Measurements from ENCODE around the gene FEN1. TPM values are rescaled to one million over a fixed set of nuclear protein-coding genes. Genes with fewer than 3 reads are reported as not detected.

FEN1 gene
- total RNA-seq, 1 experiment from 2014 or later = 89.5 TPM

DNA sequence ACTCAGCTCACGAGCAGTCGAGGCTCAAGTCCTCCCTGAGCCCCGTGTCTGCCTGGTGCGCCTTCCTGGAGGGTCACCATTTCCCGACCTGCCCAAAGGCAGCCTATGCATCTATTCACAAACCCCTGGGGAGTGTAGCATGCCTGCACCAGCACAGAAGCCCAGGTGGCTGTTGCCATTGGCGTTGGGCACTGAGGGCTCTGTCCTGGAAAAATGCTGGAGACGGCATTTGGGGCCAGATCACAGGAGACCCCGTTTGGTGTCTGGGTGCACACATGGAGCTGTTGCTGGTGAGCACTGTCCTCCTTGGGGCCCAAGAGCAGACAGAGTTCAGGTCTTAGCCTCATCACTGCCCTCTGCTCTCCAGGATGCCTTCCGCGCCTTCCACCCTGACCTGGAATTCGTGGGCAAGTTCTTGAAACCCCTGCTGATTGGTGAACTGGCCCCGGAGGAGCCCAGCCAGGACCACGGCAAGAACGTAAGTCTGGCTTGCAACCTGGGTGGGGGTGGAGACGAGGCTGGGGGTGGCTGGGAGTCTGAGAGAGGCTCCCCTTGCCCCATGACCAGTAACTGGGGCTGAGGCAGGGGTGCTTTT, 44.8 kb downstream of the FEN1 start:
- RAD21 ChIA-PET (ENCODE audit: low non-redundant PET in 1 of 2, low total read pairs in 2 of 2, uncharacterized antibody in 2 of 2, unreplicated experiment in 2 of 2) = no interaction called here
- no peaks in the 10 kb centered on the region for H3K9me2 ChIP-seq (ENCODE audit: insufficient read depth)
- POLR2A ChIA-PET = interaction anchor here (1.2 kb wide), 1 partner anchor 22 kb away, joined by 4 read pairs; no protein-coding TSS in a partner anchor
- no peak overlapping the region for H2AFZ ChIP-seq (ENCODE audit: low read depth, low read length, poor library complexity, severe bottlenecking)
- peaks cover 0 to 5% of the 10 kb centered on the region in 2 experiments; a peak in 1 of 4 replicates for H3K4me1 ChIP-seq (ENCODE audit: control insufficient read depth in 1 of 2, insufficient read depth in 2 of 2, low read length in 2 of 2)
- no peaks in the 10 kb centered on the region for H4K20me1 ChIP-seq (ENCODE audit: insufficient read depth)
- intact Hi-C loops (cut with micrococcal nuclease) = no loop called here
- no peak for ATAC-seq
- H3K4me3 ChIP-seq (replicated peaks in 1 of 2; ENCODE audit: low read depth in 1 of 2, low read length in 2 of 2) = no peak overlapping the region
- H3K27me3 ChIP-seq (ENCODE audit: insufficient read depth, low read length) = no peaks in the 10 kb centered on the region
- no peaks in the 10 kb centered on the region for H3K9me3 ChIP-seq (ENCODE audit: control insufficient read depth in 1 of 2, insufficient read depth in 1 of 2, low read depth in 1 of 2, low read length in 2 of 2)
- TF ChIP-seq ELF1 (IDR thresholded peaks at IDR 0.05; ENCODE audit: borderline replicate concordance, low read depth) = no peak
- CTCF ChIA-PET = no interaction called here
- H3K36me3 ChIP-seq (ENCODE audit: control insufficient read depth in 1 of 2, insufficient read depth in 2 of 2, low read length in 2 of 2) = no peaks in the 10 kb centered on the region
- no TSS peak for BruUV-seq (replicated peaks)
- H3K4me2 ChIP-seq (ENCODE audit: low read length) = no peak overlapping the region
- no peaks in the 10 kb centered on the region for H3K79me2 ChIP-seq (ENCODE audit: insufficient read depth, low read length)
- DNase-seq (ENCODE audit: low read depth, low spot score) = no peak
- no peak overlapping the region for H3K9ac ChIP-seq (ENCODE audit: low read length)
- H3K27ac ChIP-seq (ENCODE audit: low read depth, low read length) = no peak overlapping the region

- no peaks in the 10 kb centered on the region for H3K27me3 ChIP-seq (ENCODE audit: insufficient read depth, low read length)
- no peaks in the 10 kb centered on the region for H4K20me1 ChIP-seq (ENCODE audit: insufficient read depth)
- no peak overlapping the region for H3K9ac ChIP-seq (ENCODE audit: low read length)
- H3K4me3 ChIP-seq (replicated peaks in 1 of 2; ENCODE audit: low read depth in 1 of 2, low read length in 2 of 2) = no peak overlapping the region
- H3K27ac ChIP-seq (ENCODE audit: low read depth, low read length) = no peak overlapping the region
- intact Hi-C loops (cut with micrococcal nuclease) = no loop called here
- ATAC-seq = no peak
- no peak for DNase-seq (ENCODE audit: low read depth, low spot score)
- no peak overlapping the region for H3K4me2 ChIP-seq (ENCODE audit: low read length)
- TF ChIP-seq CBX3 (IDR thresholded peaks at IDR 0.05; ENCODE audit: low read depth) = no peak
- TF ChIP-seq EGR1 (IDR thresholded peaks at IDR 0.05; ENCODE audit: low read depth) = no peak
- TF ChIP-seq, protein P1, sequence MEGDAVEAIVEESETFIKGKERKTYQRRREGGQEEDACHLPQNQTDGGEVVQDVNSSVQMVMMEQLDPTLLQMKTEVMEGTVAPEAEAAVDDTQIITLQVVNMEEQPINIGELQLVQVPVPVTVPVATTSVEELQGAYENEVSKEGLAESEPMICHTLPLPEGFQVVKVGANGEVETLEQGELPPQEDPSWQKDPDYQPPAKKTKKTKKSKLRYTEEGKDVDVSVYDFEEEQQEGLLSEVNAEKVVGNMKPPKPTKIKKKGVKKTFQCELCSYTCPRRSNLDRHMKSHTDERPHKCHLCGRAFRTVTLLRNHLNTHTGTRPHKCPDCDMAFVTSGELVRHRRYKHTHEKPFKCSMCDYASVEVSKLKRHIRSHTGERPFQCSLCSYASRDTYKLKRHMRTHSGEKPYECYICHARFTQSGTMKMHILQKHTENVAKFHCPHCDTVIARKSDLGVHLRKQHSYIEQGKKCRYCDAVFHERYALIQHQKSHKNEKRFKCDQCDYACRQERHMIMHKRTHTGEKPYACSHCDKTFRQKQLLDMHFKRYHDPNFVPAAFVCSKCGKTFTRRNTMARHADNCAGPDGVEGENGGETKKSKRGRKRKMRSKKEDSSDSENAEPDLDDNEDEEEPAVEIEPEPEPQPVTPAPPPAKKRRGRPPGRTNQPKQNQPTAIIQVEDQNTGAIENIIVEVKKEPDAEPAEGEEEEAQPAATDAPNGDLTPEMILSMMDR (IDR thresholded peaks at IDR 0.05 in 2 of 3, conservative IDR thresholded peaks at IDR 0.05 in 1 of 3; ENCODE audit: borderline replicate concordance in 1 of 3, insufficient read depth in 1 of 3, low read depth in 2 of 3, low read length in 2 of 3) = no peak
- TF ChIP-seq ZNF274 (IDR thresholded peaks at IDR 0.05; ENCODE audit: low read depth, low read length) = no peak
- TF ChIP-seq EZH2phosphoT487 (IDR thresholded peaks at IDR 0.05; ENCODE audit: borderline replicate concordance) = no peak
- TF ChIP-seq CEBPB (IDR thresholded peaks at IDR 0.05; ENCODE audit: low read depth) = no peak
- TF ChIP-seq YY1 (IDR thresholded peaks at IDR 0.05; ENCODE audit: extremely low read depth, insufficient replicate concordance, low read depth, low read length) = no peak
- TF ChIP-seq SRF (IDR thresholded peaks at IDR 0.05; ENCODE audit: low read depth) = no peak
- no peak for TF ChIP-seq POLR2AphosphoS5 (IDR thresholded peaks at IDR 0.05; ENCODE audit: low read depth, low read length)
- TF ChIP-seq, protein P2, sequence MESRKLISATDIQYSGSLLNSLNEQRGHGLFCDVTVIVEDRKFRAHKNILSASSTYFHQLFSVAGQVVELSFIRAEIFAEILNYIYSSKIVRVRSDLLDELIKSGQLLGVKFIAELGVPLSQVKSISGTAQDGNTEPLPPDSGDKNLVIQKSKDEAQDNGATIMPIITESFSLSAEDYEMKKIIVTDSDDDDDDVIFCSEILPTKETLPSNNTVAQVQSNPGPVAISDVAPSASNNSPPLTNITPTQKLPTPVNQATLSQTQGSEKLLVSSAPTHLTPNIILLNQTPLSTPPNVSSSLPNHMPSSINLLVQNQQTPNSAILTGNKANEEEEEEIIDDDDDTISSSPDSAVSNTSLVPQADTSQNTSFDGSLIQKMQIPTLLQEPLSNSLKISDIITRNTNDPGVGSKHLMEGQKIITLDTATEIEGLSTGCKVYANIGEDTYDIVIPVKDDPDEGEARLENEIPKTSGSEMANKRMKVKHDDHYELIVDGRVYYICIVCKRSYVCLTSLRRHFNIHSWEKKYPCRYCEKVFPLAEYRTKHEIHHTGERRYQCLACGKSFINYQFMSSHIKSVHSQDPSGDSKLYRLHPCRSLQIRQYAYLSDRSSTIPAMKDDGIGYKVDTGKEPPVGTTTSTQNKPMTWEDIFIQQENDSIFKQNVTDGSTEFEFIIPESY (IDR thresholded peaks at IDR 0.05; ENCODE audit: extremely low read depth, insufficient replicate concordance, low read length) = no peak
- TF ChIP-seq TCF7L2 (IDR thresholded peaks at IDR 0.05; ENCODE audit: borderline replicate concordance, extremely low read depth, insufficient read depth, insufficient read length) = no peak
- TF ChIP-seq ELF1 (IDR thresholded peaks at IDR 0.05; ENCODE audit: borderline replicate concordance, low read depth) = no peak
- no peak for TF ChIP-seq SP1 (IDR thresholded peaks at IDR 0.05; ENCODE audit: low read depth)
- no peak for TF ChIP-seq ZFX (IDR thresholded peaks at IDR 0.05)
- TF ChIP-seq, protein P3, sequence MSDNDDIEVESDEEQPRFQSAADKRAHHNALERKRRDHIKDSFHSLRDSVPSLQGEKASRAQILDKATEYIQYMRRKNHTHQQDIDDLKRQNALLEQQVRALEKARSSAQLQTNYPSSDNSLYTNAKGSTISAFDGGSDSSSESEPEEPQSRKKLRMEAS (IDR thresholded peaks at IDR 0.05) = no peak
- no peak for TF ChIP-seq SIN3A (IDR thresholded peaks at IDR 0.05; ENCODE audit: low read depth)
- no peak for TF ChIP-seq RAD21 (IDR thresholded peaks at IDR 0.05; ENCODE audit: low read depth)
- H3K79me2 ChIP-seq (ENCODE audit: insufficient read depth, low read length) = no peaks in the 10 kb centered on the region
- POLR2A ChIA-PET = no interaction called here
- RAD21 ChIA-PET (ENCODE audit: low non-redundant PET in 1 of 2, low total read pairs in 2 of 2, uncharacterized antibody in 2 of 2, unreplicated experiment in 2 of 2) = no interaction called here
- H3K9me2 ChIP-seq (ENCODE audit: insufficient read depth) = no peaks in the 10 kb centered on the region
- no TSS peak for BruUV-seq (replicated peaks)
- H3K9me3 ChIP-seq (ENCODE audit: control insufficient read depth in 1 of 2, insufficient read depth in 1 of 2, low read depth in 1 of 2, low read length in 2 of 2) = no peaks in the 10 kb centered on the region
- no peak overlapping the region for H2AFZ ChIP-seq (ENCODE audit: low read depth, low read length, poor library complexity, severe bottlenecking)
- CTCF ChIA-PET = no interaction called here
- H3K4me1 ChIP-seq (ENCODE audit: control insufficient read depth in 1 of 2, insufficient read depth in 2 of 2, low read length in 2 of 2) = peaks cover 0 to 5% of the 10 kb centered on the region in 2 experiments; a peak in 1 of 4 replicates
- H3K36me3 ChIP-seq (ENCODE audit: control insufficient read depth in 1 of 2, insufficient read depth in 2 of 2, low read length in 2 of 2) = no peaks in the 10 kb centered on the region
Observed at GRCh38 chr11:61838501-61838900, 45.8 kb downstream of the FEN1 start.

Data from HCT116 (cell line).